HG02610 (cell line): ENCODE measurements around the gene IFI27L1.

Source experiments
- ATAC-seq: cut with Tn5 transposase; IDR thresholded peaks from one replicate; pipeline ENCODE4 v1.9.1; 2021; ENCODE audit warnings: mild to moderate bottlenecking, moderate library complexity; ENCODE audit not compliant: unreplicated experiment

Gene IFI27L1

DNA sequence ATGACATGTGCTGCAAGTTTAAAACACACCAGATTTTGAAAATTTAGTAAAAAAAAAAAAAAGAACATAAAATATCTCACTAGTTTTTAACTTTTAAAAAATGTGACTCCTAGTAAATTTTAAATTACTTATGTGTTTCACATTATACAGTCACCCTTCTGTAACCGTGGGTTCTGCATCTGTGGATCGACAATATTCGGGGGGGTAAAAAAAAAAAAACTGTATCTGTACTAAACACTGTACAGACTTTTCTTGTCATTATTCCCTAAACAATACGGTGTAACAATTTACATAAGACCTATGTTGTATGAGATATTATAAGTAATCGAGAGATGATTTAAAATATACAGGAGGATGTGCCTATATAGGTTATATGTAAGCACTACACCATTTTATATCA is 3.3 kb upstream of the IFI27L1 start:
- ATAC-seq: no peak

- ATAC-seq: no peak
Observed at GRCh38 chr14:94079891-94080620, 1.1 kb upstream of the IFI27L1 start.

- peak; percentile 20 for ATAC-seq
Observed at GRCh38 chr14:94081386-94081820, 293 bp downstream of the IFI27L1 start.

DNA sequence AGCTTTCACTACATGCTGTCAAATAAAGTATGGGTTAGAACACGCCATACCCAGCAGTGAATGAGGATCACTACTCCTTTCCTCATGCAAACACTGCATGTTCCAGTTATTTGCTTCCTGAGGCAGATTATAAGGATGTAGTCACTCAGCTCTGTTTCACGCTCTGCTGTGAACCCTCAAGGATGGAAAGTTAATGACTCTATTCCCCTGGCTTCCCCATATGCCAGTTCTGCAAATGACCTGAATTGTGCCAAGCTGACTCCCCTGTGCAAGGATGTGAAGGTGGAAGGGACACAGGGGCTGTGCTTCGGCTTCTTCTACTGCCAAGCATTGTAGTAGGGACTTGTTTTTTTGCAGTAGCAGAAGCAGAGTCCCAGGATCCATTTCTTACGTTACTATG is 6.8 kb downstream of the IFI27L1 start:
- ATAC-seq: no peak

GRCh38 chr14:94088516-94088915 is 7.4 kb downstream of the IFI27L1 start:
- ATAC-seq: no peak

DNA sequence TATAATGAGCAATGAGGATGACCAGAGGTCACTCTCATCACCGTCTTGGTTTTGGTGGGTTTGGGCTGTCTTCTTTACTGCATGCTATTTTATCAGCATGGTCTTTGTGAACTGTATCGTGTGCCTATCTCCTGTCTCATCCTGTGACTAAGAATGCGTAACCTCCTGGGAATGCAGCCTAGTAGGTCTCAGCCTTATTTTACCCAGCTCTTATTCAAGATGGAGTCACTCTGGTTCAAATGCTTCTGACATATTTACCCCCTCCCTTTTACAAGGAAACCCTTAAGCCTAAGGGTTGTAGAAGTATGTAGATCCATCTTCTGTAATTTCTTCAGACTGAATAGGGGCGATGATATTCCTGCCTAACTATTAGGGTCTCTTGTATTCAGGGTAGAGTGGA is 8.4 kb downstream of the IFI27L1 start:
- no peak for ATAC-seq

DNA sequence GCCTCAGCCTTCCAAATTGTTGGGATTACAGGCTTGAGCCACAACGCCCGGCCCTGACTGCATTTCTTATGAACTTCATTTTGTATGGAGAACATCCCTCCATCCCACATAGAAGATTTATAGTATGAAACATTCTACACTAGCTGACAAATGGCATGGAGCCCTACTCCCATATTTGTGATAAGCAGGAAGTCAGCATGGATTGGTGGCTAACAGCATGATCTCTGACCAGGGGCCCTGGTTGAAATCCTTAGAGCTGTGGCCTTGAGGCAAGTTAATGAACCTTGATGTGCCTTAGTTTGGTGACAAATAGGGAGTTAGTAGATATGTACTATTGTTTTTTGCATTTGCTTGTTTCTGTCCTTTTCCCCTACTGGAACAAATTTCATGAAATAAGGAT is 12.3 kb downstream of the IFI27L1 start:
- no peak for ATAC-seq

DNA sequence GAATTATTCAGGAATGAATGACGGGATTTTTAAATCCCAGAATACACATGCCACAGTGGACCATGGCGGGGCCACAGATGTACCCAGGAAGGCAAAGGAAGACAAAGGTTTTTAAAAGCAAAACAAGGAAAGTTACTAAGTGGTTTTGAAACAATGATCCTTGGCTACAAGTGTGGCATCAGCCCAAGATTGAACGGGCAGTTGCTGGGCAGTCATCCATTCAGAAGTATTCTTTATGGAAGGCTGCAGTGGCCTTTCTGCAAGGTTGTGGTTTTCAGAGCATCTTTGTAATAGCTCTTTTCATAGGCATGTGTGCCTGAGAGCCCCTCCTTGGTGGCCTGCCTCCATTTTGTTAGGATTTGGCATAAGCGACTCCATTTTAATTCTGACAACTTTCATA is 16.0 kb downstream of the IFI27L1 start:
- ATAC-seq: no peak

- no peak for ATAC-seq
Observed at GRCh38 chr14:94098326-94098992, 17.3 kb downstream of the IFI27L1 start.

GRCh38 chr14:94099006-94099405 is 17.9 kb downstream of the IFI27L1 start:
- no peak for ATAC-seq

GRCh38 chr14:94100847-94101246 is 19.7 kb downstream of the IFI27L1 start:
- ATAC-seq: no peak

GRCh38 chr14:94101748-94102147 is 20.6 kb downstream of the IFI27L1 start:
- ATAC-seq: no peak

- no peak for ATAC-seq
Observed at GRCh38 chr14:94102768-94103482, 21.8 kb downstream of the IFI27L1 start.

- no peak for ATAC-seq
Observed at GRCh38 chr14:94103554-94104150, 22.5 kb downstream of the IFI27L1 start.

GRCh38 chr14:94104731-94105130 is 23.6 kb downstream of the IFI27L1 start:
- no peak for ATAC-seq

GRCh38 chr14:94109915-94110250 is 28.8 kb downstream of the IFI27L1 start:
- ATAC-seq: no peak

DNA sequence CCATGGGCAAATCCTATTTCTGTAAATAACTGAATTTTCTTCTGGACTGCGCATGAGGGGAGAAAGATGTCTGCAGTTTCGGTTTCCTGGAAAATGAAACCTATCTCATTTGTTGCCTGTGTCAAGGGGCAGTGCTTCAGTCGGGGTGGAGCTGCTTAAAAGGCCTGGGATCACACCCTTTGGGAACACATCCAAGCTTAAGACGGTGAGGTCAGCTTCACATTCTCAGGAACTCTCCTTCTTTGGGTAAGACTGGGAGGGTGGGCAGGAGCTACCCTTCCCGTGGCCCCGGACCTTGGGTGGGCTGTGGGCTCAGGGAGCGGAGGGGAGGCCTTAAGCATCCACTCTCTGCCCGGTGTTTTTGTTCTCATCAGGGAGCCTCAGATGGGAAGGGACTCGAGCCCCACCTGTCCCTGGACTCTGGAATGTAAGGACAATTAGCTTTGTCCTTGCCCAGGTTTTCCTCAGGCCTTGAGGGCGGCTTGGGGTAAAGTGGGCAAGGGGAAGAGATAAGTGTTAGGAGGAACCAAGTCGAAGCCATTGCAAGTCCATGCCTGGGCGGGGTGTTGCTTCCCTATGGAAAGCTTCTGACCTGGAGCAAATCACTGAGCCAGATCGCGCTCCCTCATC is 29.6 kb downstream of the IFI27L1 start, which contains the start of gene IFI27:
IFI27 (plus strand) TSS at position 185 of the 630 bp plus-strand sequence.
- no peak for ATAC-seq

- ATAC-seq: no peak
Observed at GRCh38 chr14:94111276-94112095, 30.4 kb downstream of the IFI27L1 start.

GRCh38 chr14:94112513-94113063 is 31.5 kb downstream of the IFI27L1 start:
- no peak for ATAC-seq

GRCh38 chr14:94113073-94113472 is 32.0 kb downstream of the IFI27L1 start:
- no peak for ATAC-seq
